COR-L47 (cell line): ENCODE measurements around the gene ASNSD1.
"Not testable (repeated sequence)": the region's sequence is repeated elsewhere in the genome, so short reads cannot be mapped to it uniquely, and the experiment has no call there.

Experiments used
- DNase-seq: peaks from one replicate; lab custom pipeline; 2025; lab: John Stamatoyannopoulos, UW

The ASNSD1 gene

DNA sequence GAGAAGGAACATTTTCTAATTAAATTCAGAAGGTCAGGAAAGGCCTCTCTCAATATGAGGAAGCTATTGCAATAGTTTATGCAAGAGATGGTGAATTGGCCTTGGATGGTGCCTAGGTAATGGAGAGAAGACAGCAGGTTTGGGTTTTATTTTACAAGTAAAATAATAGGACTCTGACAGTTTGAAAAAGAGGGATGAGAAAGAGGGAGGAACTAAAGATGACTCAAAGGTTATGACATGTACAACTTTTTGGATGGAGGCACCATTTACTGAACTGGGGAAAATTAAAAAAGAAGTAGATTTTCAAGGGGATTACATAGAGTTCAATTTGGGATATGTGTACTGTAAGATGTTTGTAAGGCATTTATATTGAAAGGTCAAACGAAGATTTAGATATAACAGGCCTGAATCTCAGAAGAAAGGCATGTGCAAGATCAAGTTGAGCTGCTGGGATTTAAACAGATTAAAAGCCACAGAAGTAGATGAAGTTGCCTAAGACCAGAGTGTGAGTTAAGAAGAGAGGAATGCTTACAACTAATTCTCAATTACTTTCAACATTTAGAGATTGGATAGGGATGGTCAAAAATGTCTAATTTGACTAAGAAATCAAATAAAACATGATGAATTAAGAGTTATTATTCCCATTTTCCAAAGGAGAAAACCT, 12.3 kb upstream of the ASNSD1 start:
- DNase-seq: no peak

DNA sequence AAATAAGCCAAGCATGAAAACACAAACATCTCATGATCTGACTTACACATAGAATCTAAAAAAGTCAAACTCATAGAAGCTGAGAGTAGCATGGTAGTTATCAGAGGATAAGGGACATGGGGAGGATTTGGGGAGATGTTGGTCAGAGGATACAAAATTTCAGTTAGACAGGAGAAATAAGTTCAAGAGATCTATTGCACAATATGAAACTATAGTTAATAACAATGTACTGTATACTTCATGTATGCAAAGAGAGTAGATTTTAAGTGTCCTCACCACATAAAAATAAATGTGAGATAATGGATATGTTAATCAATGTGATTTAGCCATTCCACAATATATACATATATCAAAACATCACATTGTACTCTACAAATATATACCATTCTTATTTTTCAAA, 10.0 kb upstream of the ASNSD1 start:
- DNase-seq: no peak

DNA sequence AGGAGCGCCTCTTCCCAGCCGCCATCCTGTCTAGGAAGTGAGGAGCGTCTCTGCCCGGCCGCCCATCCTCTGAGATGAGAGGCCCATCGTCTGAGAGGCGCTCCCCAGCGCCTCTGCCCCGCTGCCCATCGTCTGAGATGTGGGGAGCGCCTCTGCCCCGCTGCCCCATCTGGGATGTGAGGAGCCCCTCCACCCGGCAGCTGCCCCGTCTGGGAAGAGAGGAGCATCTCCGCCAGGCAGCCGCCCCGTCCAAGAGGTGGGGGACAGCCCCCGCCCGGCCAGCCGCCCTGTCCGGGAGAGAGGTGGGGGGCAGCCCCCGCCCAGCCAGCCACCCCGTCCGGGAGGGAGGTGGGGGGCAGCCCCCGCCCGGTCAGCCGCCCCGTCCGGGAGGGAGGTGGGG, 7.8 kb upstream of the ASNSD1 start:
- not testable (repeated sequence) for DNase-seq

DNA sequence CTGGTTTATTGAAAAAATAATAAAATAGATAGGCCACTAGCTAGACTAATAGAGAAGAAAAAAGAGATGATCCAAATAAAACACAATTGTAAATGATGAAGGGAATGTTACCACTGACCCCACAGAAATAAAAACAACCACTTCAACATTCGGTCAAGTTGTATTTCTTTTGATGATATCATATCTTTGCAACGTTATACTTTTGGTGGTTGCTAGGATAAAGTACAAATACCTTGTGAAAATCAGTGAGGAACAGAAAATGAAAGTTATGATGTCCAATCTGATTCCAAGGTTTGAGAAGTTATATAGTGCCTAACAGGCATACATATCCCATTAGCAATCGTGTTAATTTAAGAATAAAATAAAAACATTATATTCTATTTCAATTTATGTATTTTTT, 6.6 kb upstream of the ASNSD1 start:
- DNase-seq: no peak

DNA sequence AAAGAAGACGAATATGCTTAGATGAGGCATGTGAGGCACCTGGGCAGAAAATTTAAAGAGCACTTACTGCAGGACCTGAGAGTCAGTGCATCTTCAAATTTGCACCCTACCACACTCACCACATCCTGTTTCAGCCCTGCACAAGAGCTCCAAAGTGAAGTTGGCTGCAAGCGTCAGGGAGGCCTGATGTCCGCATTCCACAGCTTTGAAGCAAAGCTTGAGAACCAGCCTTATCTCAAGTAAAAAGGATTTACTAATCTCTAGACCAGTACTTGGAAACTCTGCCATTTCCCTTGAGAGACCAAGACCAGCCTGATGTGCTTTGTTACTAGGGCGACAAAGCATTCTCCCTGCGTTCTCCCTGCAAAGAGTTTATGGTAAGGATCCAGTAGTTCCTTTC, 3.4 kb upstream of the ASNSD1 start:
- DNase-seq: no peak

DNA sequence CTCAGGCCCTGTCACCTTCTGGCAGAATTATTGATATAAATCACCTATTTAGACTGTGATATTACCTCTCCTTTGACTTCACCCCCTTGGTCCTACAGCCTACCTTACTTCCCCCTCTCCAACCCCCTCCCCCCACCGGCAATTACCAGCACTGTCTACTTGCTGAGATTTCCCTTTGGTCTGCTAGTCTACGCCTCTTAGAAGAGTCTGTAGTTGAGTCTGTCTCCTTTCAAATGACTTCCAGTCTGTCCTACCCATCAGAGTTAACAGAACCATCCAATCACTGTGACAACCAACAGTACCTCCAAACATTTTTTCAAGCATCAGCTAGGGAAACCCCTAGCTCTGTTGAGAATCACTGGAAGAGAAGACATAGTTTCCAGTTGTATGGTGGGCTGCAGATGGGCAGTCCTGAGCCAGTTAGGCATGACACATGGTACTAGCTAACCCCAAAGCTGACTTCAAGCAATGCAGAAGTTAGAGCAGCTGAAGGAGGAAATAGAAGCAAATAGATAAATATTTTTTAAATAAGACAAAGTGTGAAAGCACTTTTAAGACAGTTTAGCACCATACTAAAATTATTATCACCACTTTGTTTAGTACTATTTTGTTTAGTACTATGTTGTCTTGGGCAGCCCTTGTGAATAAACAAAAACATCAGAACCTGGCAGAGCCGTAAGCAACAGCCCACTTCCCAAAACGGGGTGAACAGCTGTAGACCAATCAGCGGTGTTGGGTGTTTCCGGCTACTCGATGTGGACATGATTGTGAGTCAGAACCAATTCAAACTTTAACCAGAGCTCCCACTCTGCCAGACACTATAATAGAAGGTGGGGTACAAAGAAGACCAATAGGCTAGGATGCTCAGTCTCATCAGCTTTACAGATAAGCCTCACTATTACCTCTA, 2.7 kb upstream of the ASNSD1 start:
- DNase-seq: no peak

DNA sequence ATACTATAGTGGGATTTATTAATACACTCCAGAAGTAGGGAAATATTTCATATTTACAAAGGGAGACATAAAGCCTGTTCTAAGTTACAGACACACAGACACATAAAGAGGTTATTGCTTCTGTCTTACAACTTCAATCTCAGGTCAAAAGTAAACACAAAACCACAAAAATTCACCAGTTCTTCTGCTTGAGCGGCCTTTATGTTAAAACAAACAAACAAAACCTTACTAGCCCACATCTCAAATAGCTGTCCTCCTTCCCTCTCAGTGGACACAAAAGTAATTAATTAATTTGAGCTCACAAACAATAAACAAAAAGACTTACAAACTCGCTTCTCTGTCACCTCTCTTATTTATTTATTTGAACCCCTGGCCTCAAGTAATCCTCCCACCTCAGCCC, 1.5 kb upstream of the ASNSD1 start:
- no peak for DNase-seq

DNA sequence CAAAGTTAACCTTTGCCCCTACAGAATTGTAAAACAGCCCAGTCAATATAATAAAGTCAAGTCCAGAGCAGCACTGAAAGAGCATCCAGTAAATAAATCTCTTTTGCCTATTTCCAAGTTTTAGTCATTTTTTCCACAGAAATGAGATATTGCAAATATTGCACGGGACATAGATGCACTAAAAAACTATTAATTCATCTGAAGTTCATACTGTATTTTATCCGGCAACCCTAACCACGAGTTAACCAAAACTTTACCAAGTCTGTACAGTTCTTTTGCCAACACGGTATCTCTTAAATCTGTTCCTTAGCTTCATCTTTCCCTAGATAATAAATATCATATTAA, 484 bp upstream of the ASNSD1 start:
- no peak for DNase-seq

DNA sequence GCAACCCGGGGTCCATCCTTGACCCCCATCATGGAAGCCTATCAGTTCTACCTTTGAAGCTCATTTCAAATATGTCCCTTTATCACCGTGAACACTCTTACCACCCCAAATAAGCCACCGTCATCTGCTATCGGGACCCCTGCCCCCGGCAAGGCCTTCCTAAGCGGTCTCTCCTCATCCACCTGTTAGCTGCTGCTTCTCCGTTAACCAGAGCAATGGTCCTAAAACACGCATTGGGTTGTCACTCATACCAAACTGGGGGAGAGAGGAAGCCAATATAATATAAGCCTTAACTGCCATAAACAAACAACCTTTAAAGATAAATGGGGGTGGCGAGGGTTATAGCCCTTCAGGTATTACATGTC, 680 bp downstream of the ASNSD1 start:
- no peak for DNase-seq

DNA sequence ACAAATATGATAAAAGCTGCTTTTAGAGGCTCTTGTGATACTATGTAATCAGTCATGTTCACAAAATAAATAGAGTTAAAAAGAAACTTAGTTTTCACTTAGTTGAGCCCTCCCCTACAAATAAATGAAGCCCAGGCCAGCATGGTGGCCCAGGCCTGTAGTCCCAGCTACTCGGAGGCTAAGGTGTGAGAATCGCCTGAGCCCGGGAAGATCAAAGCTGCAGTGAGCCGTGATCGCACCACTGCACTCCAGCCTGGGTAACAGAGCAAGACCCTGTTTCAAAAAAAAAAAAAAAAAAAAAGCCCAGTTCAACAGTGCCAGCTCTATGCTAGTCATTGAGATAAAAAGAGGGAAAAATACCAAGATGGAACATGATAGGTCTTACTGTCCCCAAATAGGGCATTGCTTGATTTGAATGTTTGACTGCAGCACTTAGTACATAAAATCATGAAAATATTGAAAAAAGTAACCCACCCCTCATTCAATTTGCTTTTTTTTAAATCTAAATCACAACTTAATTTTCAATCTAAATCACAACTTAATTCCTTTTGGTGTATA, 1.5 kb downstream of the ASNSD1 start:
- DNase-seq: no peak

DNA sequence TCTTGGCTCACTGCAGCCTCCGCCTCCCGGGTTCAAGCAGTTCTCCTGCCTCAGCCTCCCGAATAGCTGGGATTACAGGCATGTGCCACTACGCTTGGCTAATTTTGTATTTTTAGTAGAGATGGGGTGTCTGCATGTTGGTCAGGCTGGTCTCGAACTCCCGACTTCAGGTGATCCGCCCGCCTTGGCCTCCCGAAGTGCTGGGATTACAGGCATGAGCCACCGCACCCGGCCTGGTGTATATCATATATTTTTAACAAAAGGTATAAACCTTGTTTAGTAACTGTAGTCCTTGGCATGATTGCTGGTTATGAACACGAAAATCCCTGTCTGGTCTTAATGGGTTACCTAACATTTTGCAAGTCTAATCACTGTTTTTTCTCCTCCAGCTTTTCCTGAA, 2.1 kb downstream of the ASNSD1 start:
- DNase-seq: not testable (repeated sequence)

DNA sequence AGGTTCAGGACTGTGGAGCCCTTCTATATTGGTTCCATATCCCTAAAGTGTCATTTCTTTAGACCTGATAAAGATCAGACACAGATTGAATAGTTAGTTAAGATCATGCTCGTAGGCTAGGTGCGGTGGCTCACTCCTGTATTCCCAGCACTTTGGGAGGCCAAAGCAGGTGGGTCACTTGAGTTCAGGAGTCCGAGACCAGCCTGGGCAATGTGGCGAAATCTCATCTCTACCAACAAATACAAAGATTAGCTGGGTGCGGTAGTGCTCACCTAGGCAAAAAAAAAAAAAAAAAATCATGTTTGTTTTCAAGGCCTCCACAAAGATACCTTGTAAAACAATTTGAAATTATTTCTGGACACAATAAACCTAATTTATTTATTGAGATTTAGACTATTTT, 8.7 kb downstream of the ASNSD1 start:
- DNase-seq: no peak

DNA sequence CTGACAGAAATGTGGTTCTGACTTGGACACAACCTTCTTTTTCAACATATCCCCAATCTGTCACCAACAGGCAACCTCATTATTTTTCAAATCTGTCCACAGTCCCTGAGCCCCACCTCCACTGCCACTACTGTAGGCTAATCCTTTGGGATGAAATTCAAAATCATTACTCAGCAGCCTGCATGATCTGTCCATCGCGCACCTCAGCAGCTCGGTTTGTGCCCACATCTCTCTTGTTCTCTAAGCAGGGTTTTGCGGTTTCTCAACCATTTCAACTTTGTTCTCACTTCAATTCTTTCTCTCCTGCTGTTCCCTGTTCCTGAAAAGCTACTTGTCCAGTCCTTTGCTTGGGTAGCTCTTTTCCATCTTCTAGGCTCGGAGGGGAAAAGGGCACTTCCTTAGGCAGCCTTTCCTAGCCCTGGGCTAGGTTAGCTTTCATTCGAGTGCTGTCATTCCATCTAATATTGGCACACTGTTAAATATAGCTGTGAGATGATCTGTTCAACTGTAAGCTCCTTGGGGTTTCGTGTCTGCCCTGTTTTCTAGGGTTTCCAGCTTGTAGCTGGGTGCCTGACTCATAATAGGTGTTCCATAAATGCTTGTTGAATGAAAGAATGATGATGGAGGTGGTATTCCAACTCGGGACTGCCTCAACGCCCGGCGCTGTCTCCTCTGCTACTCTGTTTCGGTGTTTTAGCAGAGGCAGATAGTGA, 12.6 kb downstream of the ASNSD1 start:
- DNase-seq: no peak

DNA sequence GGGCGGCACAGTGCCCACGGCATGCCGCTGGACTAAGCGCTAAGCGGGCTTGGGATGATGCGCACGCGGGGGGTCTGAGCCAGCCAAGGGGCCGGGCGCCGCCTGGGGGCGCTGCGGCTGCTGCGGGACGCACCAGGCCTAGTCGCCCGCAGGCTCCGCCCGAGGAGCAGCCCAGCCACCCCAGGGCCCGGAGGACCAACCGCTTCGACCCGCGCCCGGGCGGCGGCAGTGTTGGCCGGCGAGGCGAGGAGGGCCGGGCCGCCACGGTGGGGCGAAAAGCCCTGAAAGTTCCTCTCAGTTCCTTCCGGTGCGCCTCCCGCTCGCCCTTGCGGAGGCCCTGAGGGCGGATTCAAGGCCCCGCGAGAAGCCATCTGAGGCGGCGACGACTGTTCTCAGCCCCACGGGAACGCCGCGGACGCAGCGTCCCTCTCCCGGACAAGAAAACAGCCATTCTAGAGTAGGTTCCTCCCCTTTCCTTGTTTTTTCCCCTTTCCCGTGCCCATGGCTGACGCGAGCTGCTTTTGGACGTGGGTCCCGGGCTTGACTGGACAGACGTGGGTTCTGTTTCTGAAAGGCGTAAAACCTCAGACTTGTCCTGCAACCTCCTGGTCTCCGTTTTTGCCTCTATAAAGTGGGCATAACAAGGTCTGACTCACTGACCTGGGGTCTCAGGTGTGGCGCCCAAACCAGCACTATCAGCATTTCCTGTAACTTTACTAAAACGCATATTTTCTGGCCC, 13.3 kb downstream of the ASNSD1 start, which contains the start of gene ANKAR:
TSS of gene ANKAR (plus strand) at position 297 of the 739 bp plus-strand sequence. CDS start 1,821 bp downstream, outside the sequence.
- DNase-seq: no peak

DNA sequence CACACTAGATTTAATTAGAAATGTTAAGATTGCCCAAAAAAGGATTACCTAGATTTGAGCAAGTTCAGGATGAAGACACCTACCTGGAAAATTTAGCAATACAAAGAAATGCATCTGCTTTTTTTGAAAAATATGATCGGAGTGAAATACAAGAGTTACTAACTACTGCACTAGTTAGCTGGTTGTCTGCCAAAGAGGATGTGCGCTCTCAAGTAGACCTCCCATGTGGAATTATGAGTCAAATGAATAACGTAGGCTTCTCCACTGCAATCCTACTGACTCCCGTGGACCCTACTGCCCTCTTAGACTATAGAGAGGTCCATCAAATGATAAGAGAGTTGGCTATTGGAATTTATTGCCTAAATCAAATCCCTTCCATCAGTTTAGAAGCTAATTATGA, 15.2 kb downstream of the ASNSD1 start:
- DNase-seq: no peak

DNA sequence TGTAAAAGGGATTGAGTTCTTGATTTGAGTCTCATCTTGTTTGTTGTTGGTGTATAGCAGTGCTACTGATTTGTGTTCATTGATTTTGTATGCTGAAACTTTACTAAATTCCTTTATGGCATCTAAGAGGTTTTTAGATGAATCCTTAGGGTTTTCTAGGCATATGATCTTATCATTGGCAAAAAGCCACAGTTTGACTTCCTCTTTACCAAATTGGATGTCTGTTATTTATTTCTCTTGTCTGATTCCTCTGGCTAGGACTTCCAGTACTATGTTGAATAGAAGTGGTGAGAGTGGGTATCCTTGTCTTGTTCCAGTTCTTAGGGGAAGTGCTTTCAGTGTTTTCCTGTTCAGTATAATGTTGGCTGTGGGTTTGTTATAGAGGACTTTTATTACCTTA, 18.0 kb downstream of the ASNSD1 start:
- DNase-seq: no peak

DNA sequence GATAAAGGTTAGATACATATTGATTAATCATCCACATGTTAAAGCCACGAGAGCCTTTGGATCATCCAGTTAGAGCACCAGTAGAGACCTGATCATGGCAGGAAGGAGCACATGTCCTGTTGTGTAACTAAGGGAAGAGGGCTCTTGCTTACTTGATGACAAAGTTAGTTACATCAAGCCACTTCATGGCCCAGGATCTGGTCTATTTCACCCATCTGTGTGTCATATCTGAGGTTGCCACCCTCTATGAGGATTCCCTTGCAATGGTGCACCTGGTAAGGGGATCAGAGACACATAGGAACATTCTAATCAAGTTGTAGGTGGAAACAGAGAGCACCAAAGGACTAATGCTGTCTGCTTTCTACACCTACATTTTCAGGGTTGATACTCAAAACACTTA, 19.9 kb downstream of the ASNSD1 start:
- DNase-seq: no peak

DNA sequence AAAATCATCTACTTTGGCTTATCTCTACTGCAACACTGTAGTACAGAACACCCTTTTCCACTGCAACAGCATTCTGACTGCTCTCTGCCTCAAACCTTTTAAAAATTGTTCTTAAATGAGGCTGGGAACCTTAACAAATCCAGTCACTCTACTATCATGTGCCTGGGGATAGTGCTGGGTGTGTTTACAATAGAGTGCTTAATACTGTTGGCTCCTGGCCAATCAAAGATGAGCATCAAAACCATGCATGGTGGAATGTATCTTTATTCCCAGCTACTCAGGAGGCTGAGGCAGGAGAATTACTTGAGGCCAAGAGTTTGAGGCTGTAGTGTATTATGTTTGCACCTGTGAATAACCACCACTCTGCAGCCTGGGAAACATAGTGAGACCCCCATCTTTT, 20.6 kb downstream of the ASNSD1 start:
- DNase-seq: no peak

DNA sequence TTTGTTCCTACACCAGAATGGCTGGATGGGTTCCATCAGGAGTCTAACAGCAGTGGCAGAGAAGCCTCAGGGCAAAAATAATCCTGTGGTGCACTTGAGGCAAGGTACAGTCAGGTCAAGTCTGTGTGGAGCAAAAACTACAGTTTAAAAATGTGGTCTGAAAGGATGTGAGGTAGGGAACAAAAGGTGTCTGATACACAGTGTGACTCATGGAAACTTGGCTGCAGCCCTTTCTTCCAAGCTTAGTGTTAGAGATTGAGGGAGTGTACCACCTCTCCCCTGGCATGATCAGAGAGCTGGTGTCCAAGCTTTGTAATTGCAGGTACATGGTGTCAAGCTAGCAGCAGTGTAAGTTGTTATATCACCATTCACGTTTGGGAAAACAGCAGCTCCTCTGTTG, 22.1 kb downstream of the ASNSD1 start:
- DNase-seq: no peak

DNA sequence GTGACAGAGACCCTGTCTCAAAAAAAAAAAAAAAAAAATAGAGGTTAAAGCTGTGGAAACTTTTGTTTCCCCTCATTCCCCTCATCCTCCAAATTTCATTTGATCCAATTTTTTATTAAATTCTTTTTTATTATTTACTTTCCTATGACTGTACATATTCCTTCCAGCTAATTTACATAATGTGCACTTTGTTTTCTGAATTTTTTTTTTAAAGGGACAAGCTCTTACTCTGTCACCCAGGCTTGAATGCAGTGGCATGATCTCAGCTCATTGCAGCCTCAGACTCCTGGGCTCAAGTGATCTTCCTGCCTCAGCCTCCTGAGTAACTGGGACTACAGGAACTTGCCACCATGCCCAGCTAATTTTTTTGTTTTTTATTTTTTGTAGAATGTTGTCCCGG, 23.6 kb downstream of the ASNSD1 start:
- no peak for DNase-seq

DNA sequence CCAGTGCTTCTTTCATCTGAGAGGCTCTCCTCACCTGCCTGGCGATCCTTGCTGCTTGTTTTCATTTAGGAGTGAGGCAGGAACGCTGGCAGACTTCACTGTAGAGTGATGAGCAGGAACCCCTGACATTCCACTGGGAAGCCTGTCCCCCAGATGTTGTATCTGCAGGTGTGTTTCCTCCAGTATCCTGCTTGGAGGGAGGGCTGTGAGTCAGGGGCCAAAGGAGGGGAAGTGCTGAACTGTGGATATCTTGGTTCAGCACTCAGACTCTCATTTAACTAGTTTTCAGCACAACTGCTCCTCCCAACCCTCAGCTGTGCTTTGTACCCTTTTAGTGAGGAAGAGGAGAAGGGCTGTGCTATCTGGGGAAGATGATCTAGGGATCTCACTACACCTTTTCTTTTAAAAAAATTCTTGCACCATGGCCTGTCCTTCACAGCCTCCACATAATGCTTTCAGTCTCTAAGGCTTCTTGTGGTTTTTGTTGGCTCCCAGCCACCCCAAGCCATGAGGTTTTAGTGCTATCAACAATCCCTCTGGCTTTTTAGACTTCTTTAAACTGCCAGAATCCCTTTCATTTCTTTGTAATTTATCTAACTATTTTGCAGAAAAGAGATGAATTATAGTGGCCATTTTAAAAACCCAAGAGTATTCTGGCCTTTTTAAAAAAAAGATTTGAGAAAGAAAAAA, 24.4 kb downstream of the ASNSD1 start:
- no peak for DNase-seq
